Tibial nerve (tissue), 4 donors: Measurements from ENCODE around the gene CXCL14. TPM values are rescaled to one million over a fixed set of nuclear protein-coding genes. Genes with fewer than 3 reads are reported as not detected.

Experiments
- DNase-seq, 2 donors: peaks; one replicate each; pipeline ENCODE4 v3.0.0-alpha.2; 2019; ENCODE audit warnings: low spot score in 2 of 2
- H3K27ac ChIP-seq, 4 donors: fragments of 200-600 bp; sonication (generic) in 3 of 4; one replicate each; pipeline ENCODE4 v1.5.1; 2017 to 2019; ENCODE audit warnings: mild to moderate bottlenecking in 1 of 4
- H3K27me3 ChIP-seq, 2 donors: fragments of 200-600 bp; sonication (generic) in 1 of 2; one replicate each; pipeline versions ENCODE4 v1.5.1 to v1.6.0; 2017 to 2019
- H3K36me3 ChIP-seq, 3 donors: fragments of 200-600 bp; sonication (generic); one replicate each; pipeline ENCODE4 v1.5.1; 2018 to 2019
- H3K4me1 ChIP-seq, 4 donors: fragments of 200-600 bp; sonication (generic) in 3 of 4; one replicate each; pipeline ENCODE4 v1.5.1; 2017 to 2019
- H3K4me3 ChIP-seq, 4 donors: fragments of 200-600 bp; sonication (generic) in 3 of 4; one replicate each; pipeline ENCODE4 v1.5.1; 2017 to 2019; ENCODE audit warnings: mild to moderate bottlenecking in 1 of 4, moderate library complexity in 1 of 4
- H3K9me3 ChIP-seq, 4 donors: fragments of 200-600 bp; sonication (generic) in 3 of 4; one replicate each; pipeline ENCODE4 v1.5.1; 2017 to 2019
- CTCF ChIP-seq, 5 experiments: fragments of 200-600 bp in 3 of 5; fragments of 450-650 bp in 2 of 5; sonication (generic) in 3 of 5; IDR thresholded peaks; one replicate each; pipeline ENCODE4 v1.5.1; 2016 to 2019; ENCODE audit warnings: antibody characterized with exemption in 5 of 5, mild to moderate bottlenecking in 3 of 5, moderate library complexity in 2 of 5
- EP300 ChIP-seq, 2 donors: sonication (generic); formaldehyde crosslinking; IDR thresholded peaks; one replicate each; pipeline ENCODE4 v1.6.1; 2017; ENCODE audit warnings: antibody characterized with exemption in 2 of 2, mild to moderate bottlenecking in 1 of 2
- POLR2A ChIP-seq, 2 donors: fragments of 450-650 bp; IDR thresholded peaks; one replicate each; pipeline ENCODE4 v1.6.1; 2017; ENCODE audit warnings: antibody characterized with exemption in 2 of 2, mild to moderate bottlenecking in 2 of 2, moderate library complexity in 2 of 2
- WGBS, 2 donors: methylation state at CpG; one replicate each; pipeline ENCODE4 v1.1.5; 2018; 5-methylcytosine and 5-hydroxymethylcytosine counted together
- total RNA-seq, 4 donors: library from RNA; depleted of rRNA; stranded (reverse); fragments of >200 nt; gene quantifications; one replicate each; pipeline ENCODE4 v1.1.0, GENCODE V29; 2016

Gene CXCL14
- total RNA-seq, 4 donors from 2014 or later: 76.5 to 171 (median 111) TPM

GRCh38 chr5:135549413-135549812 lies 29.4 kb downstream of the CXCL14 start:
- Histone ChIP-seq H3K9me3 (no peaks in the 10 kb centered on the region), H3K4me1 (peaks cover 0 to 7% (median 3%) of the 10 kb centered on the region in 4 donors), H3K4me3 (no peak overlapping the region), H3K27me3 (peaks cover 0 to 55% of the 10 kb centered on the region in 2 donors), H3K27ac (no peak overlapping the region), H3K36me3 (no peaks in the 10 kb centered on the region)
- DNase-seq: no peak
- WGBS, 2 donors: 24 to 44% methylated on average over 4 of the region's 4 CpGs
- TF ChIP-seq POLR2A (IDR thresholded peaks at IDR 0.05) (no peak), CTCF (IDR thresholded peaks at IDR 0.05) (no peak), EP300 (IDR thresholded peaks at IDR 0.05) (no peak)

- Histone ChIP-seq H3K9me3 (no peaks in the 10 kb centered on the region), H3K27me3 (peaks cover 0 to 69% of the 10 kb centered on the region in 2 donors), H3K36me3 (no peaks in the 10 kb centered on the region), H3K4me3 (no peak overlapping the region), H3K4me1 (peaks cover 0 to 24% (median 14%) of the 10 kb centered on the region in 4 donors), H3K27ac (no peak overlapping the region)
- WGBS, 2 donors: 60 to 67% methylated on average over 8 of the region's 8 CpGs
- TF ChIP-seq CTCF (IDR thresholded peaks at IDR 0.05) (no peak), POLR2A (IDR thresholded peaks at IDR 0.05) (no peak), EP300 (IDR thresholded peaks at IDR 0.05) (no peak)
- DNase-seq: no peak
Measured at GRCh38 chr5:135547590-135548254, 31.1 kb downstream of the CXCL14 start.

GRCh38 chr5:135546912-135547311 lies 31.9 kb downstream of the CXCL14 start:
- H3K27ac ChIP-seq: no peak overlapping the region
- peaks cover 0 to 75% of the 10 kb centered on the region in 2 donors for H3K27me3 ChIP-seq
- H3K4me3 ChIP-seq: no peak overlapping the region
- H3K36me3 ChIP-seq: no peaks in the 10 kb centered on the region
- 38 to 57% methylated on average over 4 of the region's 4 CpGs for WGBS, 2 donors
- H3K9me3 ChIP-seq: no peaks in the 10 kb centered on the region
- no peak for TF ChIP-seq EP300 (IDR thresholded peaks at IDR 0.05)
- TF ChIP-seq POLR2A (IDR thresholded peaks at IDR 0.05): no peak
- TF ChIP-seq CTCF (IDR thresholded peaks at IDR 0.05): no peak
- no peak for DNase-seq
- H3K4me1 ChIP-seq: peaks cover 0 to 32% (median 14%) of the 10 kb centered on the region in 4 donors

GRCh38 chr5:135546101-135546500 lies 32.7 kb downstream of the CXCL14 start:
- Histone ChIP-seq H3K4me1 (peaks cover 0 to 34% (median 14%) of the 10 kb centered on the region in 4 donors), H3K4me3 (no peak overlapping the region), H3K9me3 (no peaks in the 10 kb centered on the region), H3K36me3 (no peaks in the 10 kb centered on the region), H3K27ac (no peak overlapping the region), H3K27me3 (peaks cover 0 to 82% of the 10 kb centered on the region in 2 donors)
- TF ChIP-seq EP300 (IDR thresholded peaks at IDR 0.05): no peak
- TF ChIP-seq POLR2A (IDR thresholded peaks at IDR 0.05): no peak
- TF ChIP-seq CTCF (IDR thresholded peaks at IDR 0.05): no peak
- 66% methylated on average over 12 of the region's 12 CpGs for WGBS, 2 donors
- no peak for DNase-seq

GRCh38 chr5:135545099-135545498 lies 33.7 kb downstream of the CXCL14 start:
- Histone ChIP-seq H3K9me3 (no peaks in the 10 kb centered on the region), H3K36me3 (no peaks in the 10 kb centered on the region), H3K4me3 (peak overlapping the region in 1 of 4 donors; percentile 55), H3K4me1 (peaks cover 0 to 34% (median 14%) of the 10 kb centered on the region in 4 donors), H3K27ac (no peak overlapping the region), H3K27me3 (peaks cover 0 to 90% of the 10 kb centered on the region in 2 donors)
- 64 to 70% methylated on average over 17 of the region's 17 CpGs for WGBS, 2 donors
- TF ChIP-seq POLR2A (IDR thresholded peaks at IDR 0.05) (no peak), EP300 (IDR thresholded peaks at IDR 0.05) (no peak), CTCF (IDR thresholded peaks at IDR 0.05) (no peak)
- DNase-seq: no peak
